K562 (cell line): ENCODE measurements around the gene AKR1C4. TPM values are rescaled to one million over a fixed set of nuclear protein-coding genes. Genes with fewer than 3 reads are reported as not detected.

Experiments
- polyA plus RNA-seq, 8 experiments: library from polyadenylated mRNA; depleted of rRNA in 4 of 8; stranded (reverse) in 5 of 8; unstranded in 3 of 8; fragments of >200 nt; fragmentation: Nextera tagmentation in 2 of 8; fragmentation: Illumina TruSeq in 1 of 8; extraction: Ambion mirVana in 2 of 8; extraction: Trizol in 1 of 8; gene quantifications; 2 replicates each; pipeline versions ENCODE4 v1.2.1 to v1.2.3, GENCODE V29; 2011 to 2014; ENCODE audit warnings: inconsistent platforms in 1 of 8, missing spikeins in 1 of 8
- total RNA-seq, 7 experiments: library from RNA; depleted of rRNA in 6 of 7; stranded (reverse); fragments of >200 nt in 6 of 7; fragmentation: Illumina TruSeq in 2 of 7; extraction: Trizol in 2 of 7; gene quantifications; 2 replicates each; pipeline versions ENCODE4 v1.2.1 to v1.2.3, GENCODE V29; 2011 to 2021; ENCODE audit warnings: low replicate concordance in 1 of 7

AKR1C4 gene
- total and polyA plus RNA-seq, 9 of the 15 experiments (the other 6 are each of a cell fraction or from before 2014, with no cell fraction given) = 0.13 TPM; not detected in 8

Other genes starting within 250 kb of the AKR1C4 start
- 43.5 and 48.7 TPM in 2 replicates for gene AKR1C1, start 233.4 kb upstream of the AKR1C4 start, total RNA-seq (2014; rRNA removed)
- 82.4 and 83.2 TPM in 2 replicates for gene AKR1C1, start 233.4 kb upstream of the AKR1C4 start, total RNA-seq (2014; rRNA removed; fragmentation: Illumina TruSeq; extraction: Trizol)
- gene AKR1C1, start 233.4 kb upstream of the AKR1C4 start, total RNA-seq (2015; rRNA removed; fragmentation: Illumina TruSeq; extraction: Trizol) = 63.9 and 67.7 TPM in 2 replicates
- 75.9 and 80.0 TPM in 2 replicates for gene AKR1C1, start 233.4 kb upstream of the AKR1C4 start, total RNA-seq (2021)
- gene AKR1C1, start 233.4 kb upstream of the AKR1C4 start, polyA plus RNA-seq (2011; rRNA removed) = 50.5 and 180 TPM in 2 replicates
- gene AKR1C1, start 233.4 kb upstream of the AKR1C4 start, polyA plus RNA-seq (2014; fragmentation: Illumina TruSeq; extraction: Trizol) = 118 and 119 TPM in 2 replicates
- gene AKR1C1, start 233.4 kb upstream of the AKR1C4 start, polyA plus RNA-seq (2014; fragmentation: Nextera tagmentation; extraction: Ambion mirVana) = 10 to 100 TPM; 74.3 to 83.8 TPM
- 86.6 and 88.7 TPM in 2 replicates for gene AKR1C1, start 233.4 kb upstream of the AKR1C4 start, polyA plus RNA-seq (2014; rRNA removed)
- 13.8 and 15.1 TPM in 2 replicates for gene AKR1C2, start 193.0 kb upstream of the AKR1C4 start, total RNA-seq (2014; rRNA removed)
- gene AKR1C2, start 193.0 kb upstream of the AKR1C4 start, total RNA-seq (2014; rRNA removed; fragmentation: Illumina TruSeq; extraction: Trizol) = 28.2 and 30.5 TPM in 2 replicates
- gene AKR1C2, start 193.0 kb upstream of the AKR1C4 start, total RNA-seq (2015; rRNA removed; fragmentation: Illumina TruSeq; extraction: Trizol) = 20.4 and 20.8 TPM in 2 replicates
- 29.4 and 31.3 TPM in 2 replicates for gene AKR1C2, start 193.0 kb upstream of the AKR1C4 start, total RNA-seq (2021)
- 27.8 and 74.0 TPM in 2 replicates for gene AKR1C2, start 193.0 kb upstream of the AKR1C4 start, polyA plus RNA-seq (2011; rRNA removed)
- 29.9 and 30.5 TPM in 2 replicates for gene AKR1C2, start 193.0 kb upstream of the AKR1C4 start, polyA plus RNA-seq (2014; fragmentation: Illumina TruSeq; extraction: Trizol)
- 10 to 100 TPM; 49.2 to 59.2 TPM for gene AKR1C2, start 193.0 kb upstream of the AKR1C4 start, polyA plus RNA-seq (2014; fragmentation: Nextera tagmentation; extraction: Ambion mirVana)
- gene AKR1C2, start 193.0 kb upstream of the AKR1C4 start, polyA plus RNA-seq (2014; rRNA removed) = 29.0 and 35.4 TPM in 2 replicates
- gene AKR1C3, start 102.4 kb upstream of the AKR1C4 start, total RNA-seq (2014; rRNA removed) = 5.4 and 6.2 TPM in 2 replicates
- gene AKR1C3, start 102.4 kb upstream of the AKR1C4 start, total RNA-seq (2014; rRNA removed; fragmentation: Illumina TruSeq; extraction: Trizol) = 7.7 and 8.0 TPM in 2 replicates
- 3.6 and 4.6 TPM in 2 replicates for gene AKR1C3, start 102.4 kb upstream of the AKR1C4 start, total RNA-seq (2015; rRNA removed; fragmentation: Illumina TruSeq; extraction: Trizol)
- gene AKR1C3, start 102.4 kb upstream of the AKR1C4 start, total RNA-seq (2021) = 9.8 and 10.1 TPM in 2 replicates
- gene AKR1C3, start 102.4 kb upstream of the AKR1C4 start, polyA plus RNA-seq (2011; rRNA removed) = 0.57 and 10.3 TPM in 2 replicates
- gene AKR1C3, start 102.4 kb upstream of the AKR1C4 start, polyA plus RNA-seq (2014; fragmentation: Illumina TruSeq; extraction: Trizol) = 8.5 and 10.5 TPM in 2 replicates
- gene AKR1C3, start 102.4 kb upstream of the AKR1C4 start, polyA plus RNA-seq (2014; fragmentation: Nextera tagmentation; extraction: Ambion mirVana) = 10 to 100 TPM; 18.8 to 20.4 TPM
- gene AKR1C3, start 102.4 kb upstream of the AKR1C4 start, polyA plus RNA-seq (2014; rRNA removed) = 9.7 and 10.0 TPM in 2 replicates
- gene AKR1C8, start 11.7 kb upstream of the AKR1C4 start, total RNA-seq (2014; rRNA removed) = 0.18 TPM in 1 of 2 replicates, not detected in the other
- 0.16 and 0.22 TPM in 2 replicates for gene AKR1C8, start 11.7 kb upstream of the AKR1C4 start, total RNA-seq (2014; rRNA removed; fragmentation: Illumina TruSeq; extraction: Trizol)
- gene AKR1C8, start 11.7 kb upstream of the AKR1C4 start, total RNA-seq (2015; rRNA removed; fragmentation: Illumina TruSeq; extraction: Trizol) = 0.23 and 0.29 TPM in 2 replicates
- gene AKR1C8, start 11.7 kb upstream of the AKR1C4 start, total RNA-seq (2021) = 0.24 TPM in 1 of 2 replicates, not detected in the other
- 0.07 TPM in 1 of 2 replicates, not detected in the other for gene AKR1C8, start 11.7 kb upstream of the AKR1C4 start, polyA plus RNA-seq (2011; rRNA removed)
- gene AKR1C8, start 11.7 kb upstream of the AKR1C4 start, polyA plus RNA-seq (2014; fragmentation: Illumina TruSeq; extraction: Trizol) = 0.07 and 0.12 TPM in 2 replicates
- under 1 TPM; 0.07 to 0.08 TPM for gene AKR1C8, start 11.7 kb upstream of the AKR1C4 start, polyA plus RNA-seq (2014; fragmentation: Nextera tagmentation; extraction: Ambion mirVana)
- 0.03 and 0.90 TPM in 2 replicates for gene AKR1C8, start 11.7 kb upstream of the AKR1C4 start, polyA plus RNA-seq (2014; rRNA removed)
- gene UCN3, start 168.1 kb downstream of the AKR1C4 start, total RNA-seq (2014; rRNA removed) = not detected in 2 replicates
- gene UCN3, start 168.1 kb downstream of the AKR1C4 start, total RNA-seq (2014; rRNA removed; fragmentation: Illumina TruSeq; extraction: Trizol) = not detected in 2 replicates
- gene UCN3, start 168.1 kb downstream of the AKR1C4 start, total RNA-seq (2015; rRNA removed; fragmentation: Illumina TruSeq; extraction: Trizol) = not detected in 2 replicates
- gene UCN3, start 168.1 kb downstream of the AKR1C4 start, total RNA-seq (2021) = not detected in 2 replicates
- gene UCN3, start 168.1 kb downstream of the AKR1C4 start, polyA plus RNA-seq (2011; rRNA removed) = not detected in 2 replicates
- gene UCN3, start 168.1 kb downstream of the AKR1C4 start, polyA plus RNA-seq (2014; fragmentation: Illumina TruSeq; extraction: Trizol) = not detected in 2 replicates
- not detected for gene UCN3, start 168.1 kb downstream of the AKR1C4 start, polyA plus RNA-seq (2014; fragmentation: Nextera tagmentation; extraction: Ambion mirVana)
- not detected in 2 replicates for gene UCN3, start 168.1 kb downstream of the AKR1C4 start, polyA plus RNA-seq (2014; rRNA removed)
- 6.6 and 7.8 TPM in 2 replicates for gene TUBAL3, start 208.0 kb downstream of the AKR1C4 start, total RNA-seq (2014; rRNA removed)
- 6.9 and 7.8 TPM in 2 replicates for gene TUBAL3, start 208.0 kb downstream of the AKR1C4 start, total RNA-seq (2014; rRNA removed; fragmentation: Illumina TruSeq; extraction: Trizol)
- gene TUBAL3, start 208.0 kb downstream of the AKR1C4 start, total RNA-seq (2015; rRNA removed; fragmentation: Illumina TruSeq; extraction: Trizol) = 6.3 and 7.5 TPM in 2 replicates
- 6.3 and 6.8 TPM in 2 replicates for gene TUBAL3, start 208.0 kb downstream of the AKR1C4 start, total RNA-seq (2021)
- 4.7 and 10.1 TPM in 2 replicates for gene TUBAL3, start 208.0 kb downstream of the AKR1C4 start, polyA plus RNA-seq (2011; rRNA removed)
- gene TUBAL3, start 208.0 kb downstream of the AKR1C4 start, polyA plus RNA-seq (2014; fragmentation: Illumina TruSeq; extraction: Trizol) = 8.5 and 9.8 TPM in 2 replicates
- 10 to 100 TPM in 1 of 2 experiments, 1 to 10 TPM in 1; 8.3 to 10.1 TPM for gene TUBAL3, start 208.0 kb downstream of the AKR1C4 start, polyA plus RNA-seq (2014; fragmentation: Nextera tagmentation; extraction: Ambion mirVana)
- 5.5 TPM in 2 replicates for gene TUBAL3, start 208.0 kb downstream of the AKR1C4 start, polyA plus RNA-seq (2014; rRNA removed)
- 115 TPM in 2 replicates for gene NET1, start 215.7 kb downstream of the AKR1C4 start, total RNA-seq (2014; rRNA removed)
- gene NET1, start 215.7 kb downstream of the AKR1C4 start, total RNA-seq (2014; rRNA removed; fragmentation: Illumina TruSeq; extraction: Trizol) = 106 and 114 TPM in 2 replicates
- gene NET1, start 215.7 kb downstream of the AKR1C4 start, total RNA-seq (2015; rRNA removed; fragmentation: Illumina TruSeq; extraction: Trizol) = 98.1 and 105 TPM in 2 replicates
- gene NET1, start 215.7 kb downstream of the AKR1C4 start, total RNA-seq (2021) = 152 and 158 TPM in 2 replicates
- gene NET1, start 215.7 kb downstream of the AKR1C4 start, polyA plus RNA-seq (2011; rRNA removed) = 258 and 270 TPM in 2 replicates
- gene NET1, start 215.7 kb downstream of the AKR1C4 start, polyA plus RNA-seq (2014; fragmentation: Illumina TruSeq; extraction: Trizol) = 113 and 136 TPM in 2 replicates
- gene NET1, start 215.7 kb downstream of the AKR1C4 start, polyA plus RNA-seq (2014; fragmentation: Nextera tagmentation; extraction: Ambion mirVana) = 10 to 100 TPM; 47.4 to 53.0 TPM
- 98.9 and 105 TPM in 2 replicates for gene NET1, start 215.7 kb downstream of the AKR1C4 start, polyA plus RNA-seq (2014; rRNA removed)